Choroid plexus epithelial cell (primary cell): Measurements from ENCODE around the gene MDK.

Experiments used
- DNase-seq: peaks from one replicate; pipeline ENCODE4 v3.0.0-alpha.2; 2010; ENCODE audit warnings: low read depth
- H3K4me3 ChIP-seq: 2 replicates; pipeline ENCODE4 v1.5.1; 2011; ENCODE audit warnings: low read depth, mild to moderate bottlenecking, control low read depth, low read length, moderate library complexity
- TF ChIP-seq, protein P1 (sequence below): conservative IDR thresholded peaks from 2 replicates; pipeline ENCODE4 v1.5.1; 2011; ENCODE audit warnings: low read depth, mild to moderate bottlenecking, control low read depth, inconsistent platforms, low read length, moderate library complexity

MDK gene

DNA sequence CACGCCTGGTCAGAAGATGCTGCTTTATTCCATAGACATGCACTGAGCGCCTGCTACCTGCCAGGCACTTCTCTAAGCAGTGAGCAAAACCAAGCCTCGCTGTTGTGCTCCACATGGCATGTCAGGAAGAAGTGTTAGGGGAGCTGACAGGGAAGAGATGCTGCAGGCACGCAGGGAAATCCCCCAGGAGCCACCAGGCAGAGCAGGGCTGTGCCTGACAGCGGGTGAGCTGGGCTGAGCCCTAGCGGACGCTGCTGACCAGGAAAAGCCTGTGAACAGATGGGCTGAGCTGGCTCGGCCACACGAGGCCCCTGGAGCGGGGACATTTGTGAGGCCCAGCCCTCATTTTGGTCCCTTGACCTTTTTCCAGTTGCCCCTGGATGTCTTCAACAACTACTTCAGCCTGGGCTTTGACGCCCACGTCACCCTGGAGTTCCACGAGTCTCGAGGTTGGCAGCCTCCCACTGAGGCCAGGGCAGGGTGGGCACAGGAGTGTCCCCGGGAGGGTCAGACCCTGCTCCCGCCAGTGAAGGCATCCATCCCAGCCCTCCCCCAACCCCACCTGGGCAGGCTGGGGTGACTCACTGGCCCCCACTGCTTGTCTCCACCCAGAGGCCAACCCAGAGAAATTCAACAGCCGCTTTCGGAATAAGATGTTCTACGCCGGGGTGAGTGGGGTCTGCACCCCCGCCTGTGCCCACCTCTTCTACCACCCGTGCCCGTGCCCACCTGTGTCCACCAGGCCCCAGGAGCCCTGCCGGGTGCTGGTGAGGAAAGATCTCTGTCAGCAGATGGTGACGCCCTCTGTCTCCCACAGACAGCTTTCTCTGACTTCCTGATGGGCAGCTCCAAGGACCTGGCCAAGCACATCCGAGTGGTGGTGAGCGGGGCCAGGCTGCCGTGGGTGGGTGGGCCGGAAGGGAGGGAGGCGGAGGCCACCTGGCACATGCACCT, 7.4 kb upstream of the MDK start:
- H3K4me3 ChIP-seq: no peak overlapping the region
- TF ChIP-seq, protein P1, sequence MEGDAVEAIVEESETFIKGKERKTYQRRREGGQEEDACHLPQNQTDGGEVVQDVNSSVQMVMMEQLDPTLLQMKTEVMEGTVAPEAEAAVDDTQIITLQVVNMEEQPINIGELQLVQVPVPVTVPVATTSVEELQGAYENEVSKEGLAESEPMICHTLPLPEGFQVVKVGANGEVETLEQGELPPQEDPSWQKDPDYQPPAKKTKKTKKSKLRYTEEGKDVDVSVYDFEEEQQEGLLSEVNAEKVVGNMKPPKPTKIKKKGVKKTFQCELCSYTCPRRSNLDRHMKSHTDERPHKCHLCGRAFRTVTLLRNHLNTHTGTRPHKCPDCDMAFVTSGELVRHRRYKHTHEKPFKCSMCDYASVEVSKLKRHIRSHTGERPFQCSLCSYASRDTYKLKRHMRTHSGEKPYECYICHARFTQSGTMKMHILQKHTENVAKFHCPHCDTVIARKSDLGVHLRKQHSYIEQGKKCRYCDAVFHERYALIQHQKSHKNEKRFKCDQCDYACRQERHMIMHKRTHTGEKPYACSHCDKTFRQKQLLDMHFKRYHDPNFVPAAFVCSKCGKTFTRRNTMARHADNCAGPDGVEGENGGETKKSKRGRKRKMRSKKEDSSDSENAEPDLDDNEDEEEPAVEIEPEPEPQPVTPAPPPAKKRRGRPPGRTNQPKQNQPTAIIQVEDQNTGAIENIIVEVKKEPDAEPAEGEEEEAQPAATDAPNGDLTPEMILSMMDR: no peak
- no peak for DNase-seq

DNA sequence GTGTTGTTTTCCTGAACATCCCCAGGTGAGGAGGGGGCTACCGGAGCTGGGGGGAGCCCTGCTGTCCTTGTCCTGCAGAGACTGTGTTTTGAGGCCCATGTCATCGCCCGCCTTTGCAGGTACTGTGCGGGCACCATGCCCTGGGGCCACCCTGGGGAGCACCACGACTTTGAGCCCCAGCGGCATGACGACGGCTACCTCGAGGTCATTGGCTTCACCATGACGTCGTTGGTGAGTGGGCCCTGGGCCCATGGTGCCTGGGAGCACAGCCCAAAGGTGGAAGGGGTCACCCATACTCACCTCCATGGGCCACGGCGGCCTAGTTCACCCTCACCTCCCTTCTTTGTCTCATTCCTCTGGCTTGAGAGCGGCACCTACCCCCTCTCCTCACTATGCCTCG, 6.7 kb upstream of the MDK start:
- TF ChIP-seq, protein P1: no peak
- DNase-seq: no peak
- H3K4me3 ChIP-seq: no peak overlapping the region

DNA sequence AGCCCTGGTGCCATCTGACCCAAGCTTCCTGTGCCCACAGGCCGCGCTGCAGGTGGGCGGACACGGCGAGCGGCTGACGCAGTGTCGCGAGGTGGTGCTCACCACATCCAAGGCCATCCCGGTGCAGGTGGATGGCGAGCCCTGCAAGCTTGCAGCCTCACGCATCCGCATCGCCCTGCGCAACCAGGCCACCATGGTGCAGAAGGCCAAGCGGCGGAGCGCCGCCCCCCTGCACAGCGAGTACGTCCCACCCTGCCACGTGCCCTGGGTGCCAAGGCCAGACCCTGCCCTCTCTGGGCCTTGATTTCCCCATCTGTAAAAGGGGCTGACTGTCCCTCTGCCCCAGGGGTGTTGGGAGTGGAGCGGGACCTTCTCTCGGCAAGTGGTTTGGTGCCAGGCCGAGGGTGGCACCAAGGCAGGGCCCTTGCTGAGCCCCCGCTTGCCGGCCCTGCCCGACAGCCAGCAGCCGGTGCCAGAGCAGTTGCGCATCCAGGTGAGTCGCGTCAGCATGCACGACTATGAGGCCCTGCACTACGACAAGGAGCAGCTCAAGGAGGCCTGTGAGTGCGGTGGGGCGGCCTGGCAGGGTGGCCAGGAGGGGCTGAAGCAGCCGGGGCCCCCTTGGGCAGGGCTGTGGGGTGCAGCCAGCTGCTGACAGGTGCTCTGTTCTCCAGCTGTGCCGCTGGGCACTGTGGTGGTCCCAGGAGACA, 5.9 kb upstream of the MDK start:
- DNase-seq: no peak
- TF ChIP-seq, protein P1: no peak
- H3K4me3 ChIP-seq: no peak overlapping the region

DNA sequence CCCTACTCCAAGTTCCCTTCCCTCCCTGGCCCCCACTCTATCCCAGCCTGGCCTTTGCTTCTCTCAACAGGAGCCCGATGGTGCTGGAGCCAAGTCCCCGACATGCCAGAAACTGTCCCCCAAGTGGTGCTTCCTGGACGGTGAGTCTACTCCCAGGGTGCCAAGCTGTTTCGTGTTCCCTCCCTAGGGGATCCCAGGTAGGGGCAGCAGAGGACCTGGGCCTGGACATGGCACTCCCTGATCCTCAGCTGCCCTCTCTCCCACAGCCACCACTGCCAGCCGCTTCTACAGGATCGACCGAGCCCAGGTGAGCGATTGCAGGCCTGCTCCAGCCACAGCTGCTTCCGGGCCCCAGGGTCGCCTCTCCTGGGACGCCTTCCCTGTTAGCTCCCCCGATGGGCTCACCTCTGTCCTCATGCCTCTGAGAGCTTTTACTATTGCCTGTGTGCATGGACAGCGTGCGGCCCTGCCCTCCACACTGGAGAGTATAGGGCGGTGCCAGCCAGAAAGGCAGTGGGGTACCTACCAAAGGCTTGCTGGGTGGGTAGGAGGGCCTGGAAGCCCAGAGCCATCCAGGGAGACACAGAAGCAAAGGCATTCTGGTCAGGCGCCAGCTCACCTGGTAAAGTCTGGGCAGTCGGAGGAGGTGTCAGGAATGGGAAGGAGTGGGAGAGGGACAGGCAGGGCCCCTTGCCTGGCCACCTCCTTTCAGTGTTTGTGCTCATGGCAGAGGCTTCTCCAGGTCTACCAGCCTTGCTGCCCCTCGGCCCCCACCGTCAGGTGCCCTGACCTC, 5.0 kb upstream of the MDK start:
- H3K4me3 ChIP-seq: no peak overlapping the region
- no peak for DNase-seq
- TF ChIP-seq, protein P1: no peak

DNA sequence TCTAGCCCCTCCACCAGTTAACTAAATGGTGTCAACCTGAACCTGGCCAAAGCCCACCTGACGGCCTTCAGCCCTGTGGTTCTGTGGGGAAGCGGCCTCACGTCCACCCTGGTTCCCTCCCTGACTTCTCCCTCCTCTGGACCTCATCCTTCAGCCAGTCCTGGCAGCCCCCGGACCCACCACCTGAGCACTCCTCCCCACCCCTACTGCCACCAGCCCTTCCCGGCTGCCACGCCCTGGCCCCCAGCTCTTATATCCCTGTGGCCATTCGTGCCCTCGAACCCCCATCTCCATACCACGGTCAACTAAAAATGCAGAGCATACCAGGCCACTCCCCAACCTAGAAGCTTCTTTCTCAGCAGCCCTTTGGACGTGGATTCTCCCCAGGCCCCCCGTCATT, 4.2 kb upstream of the MDK start:
- H3K4me3 ChIP-seq: no peak overlapping the region
- TF ChIP-seq, protein P1: no peak
- DNase-seq: no peak

DNA sequence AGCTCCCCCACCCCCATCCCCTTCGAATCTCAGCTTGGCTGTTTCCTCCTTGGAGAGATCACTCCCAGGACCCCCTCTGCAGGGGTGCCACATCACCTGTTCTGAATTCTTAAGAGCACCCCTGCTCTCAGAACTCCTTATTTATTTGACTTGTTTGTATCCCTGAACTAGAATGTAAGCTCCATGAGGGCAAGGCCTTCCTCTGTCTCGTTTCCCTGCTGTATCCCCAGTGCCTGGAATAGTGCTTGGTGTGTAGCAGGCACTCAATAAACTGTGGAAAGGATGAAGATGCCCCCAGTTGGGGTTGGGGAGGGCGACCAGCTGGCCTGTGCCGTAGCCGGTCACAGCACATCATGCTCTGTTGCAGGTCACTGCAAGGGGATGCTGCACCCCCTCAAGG, 3.6 kb upstream of the MDK start:
- no peak overlapping the region for H3K4me3 ChIP-seq
- TF ChIP-seq, protein P1: no peak
- DNase-seq: no peak
